Peyer's patch (tissue), 4 donors: Measurements from ENCODE around the gene PIGK.

Source experiments
- POLR2A ChIP-seq, 2 donors: fragments of 450-650 bp; IDR thresholded peaks; one replicate each; pipeline ENCODE4 v1.5.1; 2017; ENCODE audit warnings: antibody characterized with exemption in 2 of 2, mild to moderate bottlenecking in 2 of 2, moderate library complexity in 2 of 2
- TF ChIP-seq, protein P1 (sequence below), 6 experiments: fragments of 450-650 bp in 4 of 6; fragments of 200-600 bp in 2 of 6; sonication (generic) in 1 of 6; IDR thresholded peaks; one replicate each; pipeline ENCODE4 v1.5.1; 2017 to 2019; ENCODE audit warnings: antibody characterized with exemption in 6 of 6, mild to moderate bottlenecking in 3 of 6, moderate library complexity in 1 of 6

- TF ChIP-seq, protein P1, sequence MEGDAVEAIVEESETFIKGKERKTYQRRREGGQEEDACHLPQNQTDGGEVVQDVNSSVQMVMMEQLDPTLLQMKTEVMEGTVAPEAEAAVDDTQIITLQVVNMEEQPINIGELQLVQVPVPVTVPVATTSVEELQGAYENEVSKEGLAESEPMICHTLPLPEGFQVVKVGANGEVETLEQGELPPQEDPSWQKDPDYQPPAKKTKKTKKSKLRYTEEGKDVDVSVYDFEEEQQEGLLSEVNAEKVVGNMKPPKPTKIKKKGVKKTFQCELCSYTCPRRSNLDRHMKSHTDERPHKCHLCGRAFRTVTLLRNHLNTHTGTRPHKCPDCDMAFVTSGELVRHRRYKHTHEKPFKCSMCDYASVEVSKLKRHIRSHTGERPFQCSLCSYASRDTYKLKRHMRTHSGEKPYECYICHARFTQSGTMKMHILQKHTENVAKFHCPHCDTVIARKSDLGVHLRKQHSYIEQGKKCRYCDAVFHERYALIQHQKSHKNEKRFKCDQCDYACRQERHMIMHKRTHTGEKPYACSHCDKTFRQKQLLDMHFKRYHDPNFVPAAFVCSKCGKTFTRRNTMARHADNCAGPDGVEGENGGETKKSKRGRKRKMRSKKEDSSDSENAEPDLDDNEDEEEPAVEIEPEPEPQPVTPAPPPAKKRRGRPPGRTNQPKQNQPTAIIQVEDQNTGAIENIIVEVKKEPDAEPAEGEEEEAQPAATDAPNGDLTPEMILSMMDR (IDR thresholded peaks at IDR 0.05), result no peak
- no peak for TF ChIP-seq POLR2A (IDR thresholded peaks at IDR 0.05)
These were observed 84.9 kb downstream of the PIGK start for GRCh38 chr1:77134359-77134758.
